GM18498 (cell line): Measurements from ENCODE around the gene DOCK6.

Experiments
- ATAC-seq: cut with Tn5 transposase; IDR thresholded peaks from one replicate; pipeline ENCODE4 v1.9.1; 2021; ENCODE audit warnings: mild to moderate bottlenecking, moderate library complexity; ENCODE audit not compliant: unreplicated experiment

DOCK6 gene

DNA sequence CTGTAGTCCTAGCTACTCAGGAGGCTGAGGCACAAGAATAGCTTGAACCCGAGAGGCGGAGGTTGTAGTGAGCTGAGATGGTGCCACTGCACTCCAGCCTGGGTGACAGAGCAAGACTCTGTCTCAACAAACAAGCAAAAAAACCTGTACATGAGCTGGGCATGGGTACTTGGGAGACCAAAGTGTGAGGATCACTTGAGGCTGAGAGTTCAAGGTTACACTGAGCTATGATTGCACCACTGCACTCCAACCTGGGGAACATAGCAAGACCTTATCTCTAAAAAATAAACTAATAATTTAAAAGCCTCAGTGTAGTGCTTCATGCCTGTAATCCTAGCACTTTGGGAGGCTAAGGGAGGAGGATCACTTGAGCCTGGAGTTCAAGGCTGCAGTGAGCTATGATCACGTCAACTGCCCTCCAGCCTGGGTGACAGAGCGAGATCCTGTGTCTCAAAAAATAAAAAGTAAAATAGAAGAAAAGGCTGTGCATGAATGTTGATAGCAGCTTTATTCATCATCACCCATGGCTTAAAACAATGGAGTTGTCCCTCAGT, 12.3 kb upstream of the DOCK6 start:
- ATAC-seq, result no peak

DNA sequence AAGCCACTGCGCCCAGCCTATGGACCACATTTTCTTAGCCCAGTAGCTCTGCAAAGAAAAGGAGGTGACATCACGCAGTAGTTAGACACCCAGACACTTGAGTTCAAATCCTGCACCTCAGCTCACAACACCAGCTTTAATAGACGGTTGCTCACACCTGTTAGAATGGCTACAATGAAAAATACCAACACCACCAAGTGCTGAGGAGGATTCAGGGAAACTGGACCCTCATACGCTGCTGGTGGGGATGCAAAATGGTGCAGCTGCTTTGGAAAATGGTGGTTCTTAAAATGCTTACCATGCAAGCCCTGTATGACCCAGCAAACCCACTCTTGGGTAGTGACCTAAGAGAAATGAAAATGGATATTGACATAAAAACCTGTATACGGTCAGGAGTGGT, 11.7 kb upstream of the DOCK6 start:
- no peak for ATAC-seq

DNA sequence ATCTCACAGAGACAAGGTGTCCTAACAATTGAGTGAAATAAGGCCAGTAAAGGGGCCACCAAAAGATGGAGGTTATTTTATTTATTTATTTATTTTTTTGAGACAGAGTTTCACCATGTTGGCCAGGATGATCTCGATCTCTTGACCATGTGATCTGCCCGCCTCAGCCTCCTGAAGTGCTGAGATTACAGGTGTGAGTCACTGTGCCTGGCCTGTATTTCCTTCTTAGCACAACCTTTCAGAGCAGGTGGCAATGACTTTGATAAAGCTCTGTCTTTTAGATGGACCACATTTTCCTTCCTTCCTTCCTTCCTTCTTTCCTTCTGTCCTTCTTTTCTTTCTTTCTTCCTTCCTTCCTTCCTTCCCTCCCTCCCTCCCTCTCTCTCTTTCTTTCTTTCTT, 11.0 kb upstream of the DOCK6 start:
- ATAC-seq, result no peak

DNA sequence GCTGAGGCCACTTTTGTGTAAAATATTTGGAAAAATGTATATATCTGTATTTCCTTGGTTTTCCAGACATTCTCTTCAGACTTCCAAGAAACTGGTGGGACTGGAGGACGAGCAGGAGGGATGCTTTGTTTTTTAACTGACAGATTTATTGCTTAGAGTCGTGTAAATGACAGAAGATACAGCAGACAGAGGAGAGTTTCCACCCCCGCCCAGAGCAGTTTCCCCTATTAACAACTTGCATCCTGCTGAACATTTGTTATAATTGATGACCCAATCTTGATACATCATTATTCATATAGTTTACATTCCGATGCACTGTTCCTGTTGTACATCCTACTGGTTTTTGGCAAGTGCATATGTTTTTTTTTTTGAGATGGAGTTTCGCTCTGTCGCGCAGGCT, 7.1 kb upstream of the DOCK6 start:
- ATAC-seq, result no peak

DNA sequence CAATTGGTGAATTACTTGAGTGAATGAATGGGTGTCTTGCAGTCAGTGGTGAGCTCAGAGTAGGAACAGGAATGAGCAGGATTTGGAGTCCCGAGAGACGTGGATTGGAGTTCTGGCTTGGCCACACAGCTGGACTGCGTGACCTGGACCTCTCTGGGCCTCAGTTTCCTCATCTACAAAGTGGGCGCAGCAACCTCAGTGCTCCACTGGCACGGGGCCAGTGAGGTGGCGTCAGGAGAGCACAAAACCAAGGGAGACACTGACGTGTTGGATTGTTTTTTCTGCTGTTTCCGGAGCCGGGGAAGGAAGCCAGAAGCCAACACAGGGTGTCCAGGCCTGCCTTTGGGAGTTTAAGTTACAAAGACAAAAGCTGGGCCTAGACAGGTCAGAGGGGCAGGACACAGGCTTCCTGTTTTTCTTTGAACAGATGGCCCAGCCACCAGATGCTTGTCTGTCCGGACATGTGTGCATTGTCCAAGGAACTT, 6.5 kb upstream of the DOCK6 start:
- ATAC-seq, result no peak

DNA sequence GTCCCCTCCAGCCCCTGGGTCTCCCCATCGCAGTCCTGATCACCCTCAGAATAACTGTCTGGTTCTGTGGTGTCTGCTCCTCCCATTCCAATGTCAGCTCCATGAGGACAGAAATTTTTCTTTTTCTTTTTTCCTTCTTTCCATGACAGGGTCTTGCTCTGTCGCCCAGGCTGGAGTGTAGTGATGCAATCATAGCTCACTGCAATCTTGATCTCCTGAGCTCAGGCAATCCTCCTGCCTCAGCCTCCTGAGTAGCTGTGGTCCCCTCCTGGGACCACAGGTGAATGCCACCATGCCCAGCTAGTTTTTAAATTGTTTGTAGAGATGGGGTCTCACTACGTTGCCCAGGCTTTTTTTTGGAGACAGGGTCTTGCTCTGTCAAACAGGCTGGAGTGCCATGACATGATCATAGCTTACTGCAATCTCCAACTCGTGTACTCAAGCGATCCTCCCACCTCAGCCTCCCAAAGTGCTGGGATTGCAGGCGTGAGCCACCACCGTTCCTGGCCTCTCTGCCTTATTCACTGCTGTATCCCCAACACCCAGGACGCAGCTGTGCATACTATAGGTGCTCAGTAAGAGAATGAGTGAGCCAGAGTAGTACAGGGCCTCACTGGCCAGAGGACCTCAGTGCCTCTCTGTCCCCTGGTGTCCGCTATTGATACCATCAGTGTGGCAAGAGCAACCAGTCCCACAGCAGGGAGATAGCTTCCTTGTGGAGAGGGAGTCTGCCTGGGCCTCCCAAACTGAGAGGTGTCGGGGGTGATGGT, 5.2 kb upstream of the DOCK6 start:
- no peak for ATAC-seq

DNA sequence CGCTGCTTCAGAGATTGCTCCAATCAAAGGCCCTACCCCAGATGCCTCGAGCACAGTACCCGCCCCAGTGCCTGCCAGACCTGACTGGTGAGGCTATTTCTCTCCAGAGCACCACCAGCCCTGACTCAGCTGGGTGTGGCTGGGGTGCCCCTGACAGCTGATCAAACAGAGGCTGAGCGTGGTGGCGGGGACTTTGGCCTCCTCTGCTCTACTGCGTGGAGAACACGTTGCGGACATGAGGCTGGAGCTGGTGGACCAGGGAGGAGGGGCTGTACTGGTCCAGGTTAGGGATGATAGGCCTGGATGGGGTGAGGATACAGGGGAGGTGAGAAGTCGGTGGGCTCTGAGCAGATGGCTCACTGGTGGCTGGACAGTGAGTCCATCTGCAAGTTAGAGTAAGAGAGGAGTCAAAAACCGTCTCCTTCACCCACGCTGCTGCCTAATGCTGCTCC, 3.5 kb upstream of the DOCK6 start:
- ATAC-seq, result no peak

DNA sequence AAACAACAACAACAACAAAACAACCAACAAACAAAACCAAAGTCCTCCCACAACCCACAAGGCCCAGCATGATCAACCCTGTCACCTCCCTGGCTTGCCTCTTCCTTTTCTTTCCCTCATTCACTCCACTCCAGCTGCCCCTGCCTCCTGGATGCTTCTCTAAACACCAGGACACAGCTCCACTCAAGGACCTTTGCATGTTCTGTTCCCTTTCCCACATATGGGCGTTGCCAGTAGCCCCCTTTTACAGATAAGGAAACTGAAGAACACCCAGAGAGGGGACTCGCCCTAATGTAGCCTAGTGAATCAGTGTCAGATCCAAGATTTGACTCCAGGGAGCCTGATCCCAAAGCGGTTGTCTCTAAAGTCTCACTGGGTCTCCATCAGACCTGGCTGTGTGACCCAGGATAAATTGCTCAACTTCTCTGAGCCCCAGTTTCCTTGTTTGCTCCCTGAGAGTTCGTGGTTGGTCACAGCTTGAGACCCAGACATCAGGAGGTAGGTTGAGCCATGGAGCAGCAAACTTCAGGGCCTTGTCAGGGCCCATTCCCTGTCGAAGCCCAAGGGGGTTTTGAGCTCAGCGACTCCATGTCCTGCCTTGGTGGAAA, 3.0 kb upstream of the DOCK6 start:
- no peak for ATAC-seq

DNA sequence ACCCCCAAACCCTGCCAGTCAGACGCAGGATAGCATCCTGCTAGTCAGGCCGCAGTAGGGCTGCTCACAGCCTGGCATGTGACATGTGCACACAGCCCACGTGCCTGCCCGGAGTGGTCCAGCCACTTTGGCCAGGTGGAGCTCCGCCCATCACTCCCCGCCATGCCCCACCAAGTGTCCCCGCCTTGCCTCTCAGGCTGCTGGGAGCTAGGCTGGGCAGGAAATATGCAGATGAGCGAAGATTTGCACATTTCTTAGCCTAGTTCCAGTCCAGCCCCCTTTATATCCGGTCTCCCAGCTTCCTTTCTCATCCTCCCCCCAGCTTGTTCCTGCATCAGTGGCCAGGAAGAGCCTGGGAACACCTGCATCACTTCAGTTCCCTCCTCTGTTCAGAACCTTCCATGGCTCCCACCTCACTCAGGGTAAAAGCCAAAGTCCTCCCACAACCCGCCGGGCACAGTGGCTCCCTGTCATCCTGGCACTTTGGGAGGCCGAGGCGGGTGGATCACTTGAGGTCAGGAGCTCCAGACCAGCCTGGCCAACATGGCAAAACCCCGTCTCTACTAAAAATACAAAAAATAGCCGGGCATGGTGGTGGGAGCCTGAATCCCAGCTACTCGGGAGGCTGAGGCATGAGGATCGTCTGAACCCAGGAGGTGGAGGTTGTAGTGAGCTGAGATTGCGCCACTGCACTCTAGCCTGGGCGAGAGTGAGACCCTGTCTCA, 2.3 kb upstream of the DOCK6 start:
- no peak for ATAC-seq

DNA sequence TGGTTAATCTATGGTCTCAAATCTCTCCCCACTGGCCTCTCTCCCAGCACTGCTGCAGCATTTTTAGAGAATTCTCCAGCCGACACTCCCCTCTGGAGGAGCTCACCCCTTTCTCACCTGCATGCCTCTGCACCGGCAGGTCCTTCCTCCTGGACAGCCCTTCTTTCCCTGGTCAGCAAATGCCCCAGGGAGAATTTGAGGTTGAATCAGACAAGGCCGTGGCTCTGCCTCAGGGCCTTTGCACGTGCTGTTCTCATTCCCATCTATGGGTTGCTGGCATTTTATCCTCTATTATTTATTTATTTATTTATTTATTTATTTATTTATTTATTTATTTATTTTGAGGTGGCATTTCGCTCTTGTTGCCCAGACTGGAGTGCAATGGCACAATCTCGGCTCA, 1.4 kb upstream of the DOCK6 start:
- ATAC-seq, result no peak

DNA sequence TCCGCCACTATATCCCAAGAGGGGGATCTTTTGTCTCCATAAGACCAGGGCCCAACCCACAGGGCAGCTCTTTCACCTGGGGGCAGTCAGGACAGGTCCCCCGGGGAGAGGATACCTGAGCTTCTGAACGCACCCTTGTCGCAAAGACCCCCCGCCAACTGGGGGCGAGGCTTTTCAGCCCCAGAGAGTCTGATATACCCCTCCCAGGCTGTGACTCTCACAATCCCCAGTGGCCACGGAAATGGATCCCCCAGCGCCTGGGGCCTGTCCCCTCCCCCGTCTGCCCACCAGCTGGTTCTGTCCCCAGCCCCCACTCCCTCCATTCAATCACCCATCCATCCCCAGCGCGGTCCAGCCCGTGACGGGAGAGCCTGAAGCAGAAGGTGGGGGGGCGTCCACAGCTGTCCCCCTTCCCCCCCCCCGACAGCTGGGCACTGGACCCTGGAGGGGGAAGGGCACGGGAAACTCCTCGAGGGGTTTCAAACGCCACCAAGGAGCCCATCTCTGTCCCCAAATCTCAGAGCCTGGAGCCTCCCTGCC, 823 bp downstream of the DOCK6 start:
- no peak for ATAC-seq

DNA sequence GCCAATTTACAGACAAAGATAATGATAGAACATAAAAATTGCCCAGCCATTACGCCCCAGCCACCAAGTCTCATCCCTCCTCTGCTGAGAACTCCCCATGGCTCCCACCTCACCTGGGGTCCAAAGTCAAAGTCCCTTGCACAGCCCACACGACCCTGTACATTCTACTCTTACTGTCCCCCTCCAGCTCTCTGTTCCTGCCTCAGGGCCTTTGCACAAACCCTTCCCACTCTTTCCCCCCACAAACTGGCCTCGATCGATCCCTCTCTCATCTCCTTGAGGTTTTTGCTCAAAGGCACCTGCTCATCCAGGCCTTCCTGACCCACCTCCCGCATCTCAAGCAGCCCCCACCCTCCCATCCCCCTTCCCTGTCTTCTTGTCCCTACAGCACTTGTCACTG, 1.3 kb downstream of the DOCK6 start:
- ATAC-seq, result no peak

DNA sequence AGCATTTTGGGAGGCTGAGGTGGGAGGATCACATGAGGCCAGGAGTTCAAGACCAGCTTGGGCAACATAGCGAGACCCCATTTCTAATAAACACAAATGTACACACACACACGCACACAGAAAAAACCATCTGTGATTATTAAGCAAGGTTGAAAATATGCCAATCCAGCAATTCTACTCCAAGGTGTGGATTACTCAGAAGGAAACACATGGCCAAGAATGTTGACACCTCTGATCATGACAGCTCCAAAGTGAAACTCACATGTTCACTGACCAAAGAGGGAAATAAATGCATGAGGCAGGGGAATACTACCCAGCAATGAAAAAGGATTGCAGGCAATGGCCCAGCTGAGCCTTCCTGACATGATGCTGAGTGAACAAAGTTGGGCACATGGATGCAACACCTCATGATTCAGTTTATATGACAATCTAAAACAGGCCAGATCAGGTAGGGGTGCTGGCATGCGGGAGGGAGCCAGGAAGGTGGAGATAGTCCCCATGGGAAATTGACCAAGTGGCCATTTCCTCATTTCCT, 4.4 kb downstream of the DOCK6 start:
- no peak for ATAC-seq

DNA sequence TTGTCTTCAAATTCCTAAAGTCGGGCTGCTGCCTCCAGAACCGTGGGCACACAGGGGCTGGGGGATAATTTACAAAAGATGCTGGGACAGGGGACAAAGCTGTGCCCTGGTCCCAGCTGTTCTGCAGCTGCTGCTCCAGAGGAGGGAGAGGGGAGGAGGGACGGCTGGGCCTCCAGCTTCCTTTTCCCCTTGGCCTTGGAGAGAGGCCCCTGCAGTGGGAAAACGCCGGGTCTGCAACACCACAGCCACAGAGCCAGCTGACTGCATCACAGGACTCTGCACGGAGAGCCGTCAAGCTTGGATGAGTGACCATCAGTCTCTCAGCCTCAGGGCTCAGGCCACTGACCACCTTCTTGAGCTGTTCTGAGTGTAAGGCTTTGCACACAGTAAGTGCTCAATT, 6.1 kb downstream of the DOCK6 start:
- no peak for ATAC-seq

DNA sequence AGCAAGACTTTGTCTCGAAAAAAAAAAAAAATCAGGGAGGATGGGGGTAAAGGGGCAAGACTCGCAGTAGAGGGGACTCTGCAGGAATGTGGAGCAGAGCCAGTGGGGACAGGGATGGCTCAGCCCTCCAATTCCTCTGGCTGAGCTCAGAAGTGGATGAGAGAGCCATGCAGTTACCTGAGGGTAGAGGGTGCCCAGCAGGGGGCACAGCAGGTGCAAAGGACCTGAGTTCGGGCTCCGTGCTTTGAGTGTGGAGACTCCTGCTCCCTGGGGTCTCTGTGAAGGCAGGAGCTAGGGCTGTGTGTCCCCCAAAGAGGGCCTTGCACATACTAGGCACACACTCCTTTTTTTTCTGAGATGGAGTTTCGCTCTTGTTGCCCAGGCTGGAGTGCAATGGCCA, 7.7 kb downstream of the DOCK6 start:
- ATAC-seq, result no peak

DNA sequence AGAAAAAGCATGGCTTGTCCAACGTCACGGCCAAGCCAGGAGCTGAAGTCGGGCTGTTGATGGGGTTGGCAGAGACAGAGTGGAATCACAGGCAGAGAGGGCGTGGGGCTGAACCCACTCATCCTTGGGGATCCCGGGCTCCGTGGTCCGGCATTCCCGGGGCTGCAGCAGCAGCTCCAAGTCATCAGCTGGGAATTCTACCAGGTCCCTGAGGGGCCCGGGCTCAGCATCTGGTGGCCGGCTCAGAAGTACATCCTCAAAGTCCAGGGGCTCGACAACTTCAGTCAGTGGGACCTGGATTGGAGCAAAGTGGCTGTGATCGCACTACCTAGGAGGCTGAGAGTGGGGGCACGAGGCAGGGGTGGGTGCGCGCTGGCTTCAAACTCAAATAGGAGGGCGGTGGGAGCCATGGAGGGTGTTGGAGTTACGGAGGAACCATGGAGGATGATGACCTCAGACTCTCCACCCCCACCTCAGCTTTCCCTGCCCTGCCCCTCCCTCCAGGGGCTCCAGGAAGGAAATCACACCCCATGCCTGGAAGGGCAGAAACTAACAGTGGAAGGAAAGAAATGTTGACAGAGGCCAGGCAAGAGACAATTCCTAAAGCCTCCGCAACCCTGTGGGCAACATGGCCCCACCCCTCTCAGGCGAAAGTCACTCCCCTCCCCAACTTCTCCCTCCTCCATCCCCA, 9.5 kb downstream of the DOCK6 start:
- ATAC-seq, result no peak

DNA sequence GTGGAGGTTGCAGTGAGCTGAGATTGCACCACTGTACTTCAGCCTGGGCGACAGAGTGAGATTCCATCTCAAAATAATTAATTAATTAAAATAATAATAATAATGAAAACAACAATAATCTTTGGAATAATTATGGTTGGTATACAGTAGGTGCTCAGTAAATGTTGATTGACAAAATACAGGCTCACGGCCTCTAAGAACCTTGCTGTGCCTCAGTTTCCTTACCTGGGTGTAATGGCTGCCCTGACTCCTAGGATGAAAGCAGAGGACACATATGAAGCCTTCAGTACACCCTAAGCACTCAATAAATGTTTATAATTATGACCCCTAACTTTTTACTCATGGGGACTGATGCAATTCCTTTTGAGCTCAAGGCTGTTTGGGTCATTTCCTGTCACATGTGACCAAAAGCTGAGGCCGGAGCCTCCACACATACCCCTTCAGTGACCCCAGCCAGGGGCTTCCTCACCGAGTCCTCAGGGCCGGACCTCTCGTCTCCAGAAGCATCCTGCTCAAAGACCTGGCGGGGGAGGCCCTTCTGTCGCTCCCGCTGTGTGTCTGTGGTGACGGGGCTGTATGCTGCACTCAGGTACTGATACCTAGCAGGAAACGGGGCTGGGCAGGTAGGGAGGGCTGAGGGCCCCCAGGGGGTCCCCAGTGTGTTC, 10.5 kb downstream of the DOCK6 start:
- ATAC-seq, result no peak

DNA sequence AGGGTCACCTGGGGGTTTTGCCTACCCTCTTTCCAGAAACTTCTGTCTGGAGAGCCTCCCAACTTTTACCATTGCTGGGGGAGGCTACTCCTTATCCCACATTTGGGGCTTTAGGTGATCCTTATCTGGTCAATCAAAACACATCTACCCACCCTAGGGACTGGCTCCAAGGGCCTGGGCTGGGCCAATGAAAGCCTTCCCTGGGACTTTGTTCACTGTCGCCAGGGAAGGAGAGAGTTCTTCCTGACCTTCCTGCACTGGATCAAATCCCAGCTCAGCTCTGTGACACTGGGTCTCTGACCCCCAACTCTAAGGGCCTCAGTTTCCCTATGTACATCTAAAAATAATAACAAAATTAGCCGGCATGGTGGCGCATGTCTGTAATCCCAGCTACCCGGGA, 11.1 kb downstream of the DOCK6 start:
- no peak for ATAC-seq

DNA sequence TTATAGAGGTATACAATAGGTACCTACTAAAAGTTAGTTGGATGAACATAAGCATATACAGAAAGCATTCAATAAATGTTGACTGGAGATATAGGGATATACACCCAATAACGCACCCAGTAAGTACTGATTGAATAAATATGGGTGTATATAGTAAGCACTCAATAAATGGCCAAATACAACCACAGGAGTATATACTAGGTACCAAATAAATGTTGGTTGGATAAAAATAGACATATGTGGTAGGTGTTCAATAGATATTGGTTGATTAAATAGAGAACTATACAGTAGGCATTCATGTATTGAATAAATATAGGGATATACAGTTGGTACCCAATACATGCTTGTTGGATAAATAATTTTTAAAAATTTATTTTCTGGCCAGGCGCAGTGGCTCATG, 13.5 kb downstream of the DOCK6 start:
- ATAC-seq, result no peak

DNA sequence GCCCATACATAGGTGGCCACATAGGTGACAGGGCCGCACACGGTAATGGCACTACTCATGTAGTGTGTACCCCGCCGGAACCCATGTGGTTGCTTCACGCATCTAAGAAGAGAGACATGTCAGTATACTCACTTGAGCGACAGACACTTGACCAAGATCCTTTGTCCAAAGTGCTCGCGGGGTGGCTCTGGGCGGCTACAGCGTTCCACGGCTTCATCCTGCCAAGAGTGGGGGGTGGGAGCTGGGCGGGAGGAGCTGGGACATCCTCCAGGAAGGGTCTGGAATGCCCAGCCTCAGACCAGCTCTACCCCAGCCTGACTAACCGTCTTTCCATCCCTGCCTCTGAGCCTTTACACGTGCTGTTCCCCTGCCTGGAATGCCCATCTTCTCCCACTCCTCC, 14.4 kb downstream of the DOCK6 start:
- ATAC-seq, result no peak
